Panc1 (cell line): ENCODE results near the gene MADD. TPM values are rescaled to one million over a fixed set of nuclear protein-coding genes. Genes with fewer than 3 reads are reported as not detected.

Source experiments
- ATAC-seq: fragments of 200-7000 bp; cut with Tn5 transposase; 2 replicates; pipeline ENCODE4 v1.9.1; 2020; ENCODE audit warnings: mild to moderate bottlenecking, moderate library complexity
- BruUV-seq: library from RNA; stranded (reverse); fragments of 400-500 nt; replicated peaks from 2 replicates; lab custom pipeline; 2021; lab: Mats Ljungman, UMichigan
- CTCF ChIA-PET: fragments of 300-600 bp; sonication (Branson Sonifier 250); formaldehyde crosslinking; loops from one replicate; lab custom pipeline; 2022; ENCODE audit warnings: antibody characterized with exemption; lab: Charles Lee
- POLR2A ChIA-PET: fragments of 300-600 bp; sonication (Branson Sonifier 250); formaldehyde crosslinking; loops from one replicate; lab custom pipeline; 2022; ENCODE audit warnings: antibody characterized with exemption; lab: Charles Lee
- DNase-seq: peaks from one replicate; pipeline ENCODE4 v3.0.0-alpha.2; 2010; ENCODE audit warnings: low read depth, low spot score
- H3K27ac ChIP-seq: 2 replicates; pipeline ENCODE4 v1.5.1; 2011; ENCODE audit warnings: mild to moderate bottlenecking, low read length, inconsistent platforms
- H3K27me3 ChIP-seq: fragments of 200-500 bp; sonication (Bioruptor generic); 2 replicates; pipeline ENCODE4 v1.6.0; 2014; ENCODE audit warnings: low read length, inconsistent platforms; ENCODE audit not compliant: control insufficient read depth, insufficient read depth
- H3K36me3 ChIP-seq: fragments of 200-500 bp; sonication (Bioruptor generic); 2 replicates; pipeline ENCODE4 v1.5.1; 2014; ENCODE audit warnings: inconsistent platforms, mild to moderate bottlenecking, low read length, moderate library complexity; ENCODE audit not compliant: control insufficient read depth, insufficient read depth
- H3K4me1 ChIP-seq: 2 replicates; pipeline ENCODE4 v1.5.1; 2011; ENCODE audit warnings: inconsistent platforms, mild to moderate bottlenecking, low read length, moderate library complexity; ENCODE audit not compliant: control insufficient read depth, insufficient read depth
- H3K4me3 ChIP-seq, 2 experiments: 2 replicates each; pipeline ENCODE4 v1.5.1; 2011 to 2012; ENCODE audit warnings: low read depth in 2 of 2, low read length in 2 of 2, mild to moderate bottlenecking in 2 of 2, inconsistent platforms in 1 of 2, moderate library complexity in 1 of 2
- H3K9me3 ChIP-seq: fragments of 200-500 bp; sonication (Bioruptor generic); 2 replicates; pipeline ENCODE4 v1.5.1; 2014; ENCODE audit warnings: low read depth, mild to moderate bottlenecking, inconsistent platforms, low read length, moderate library complexity; ENCODE audit not compliant: control insufficient read depth, insufficient read depth
- CTCF ChIP-seq: fragments of 450-650 bp; IDR thresholded peaks from 2 replicates; pipeline ENCODE4 v1.5.1; 2017; ENCODE audit warnings: mild to moderate bottlenecking
- POLR2AphosphoS5 ChIP-seq: IDR thresholded peaks from 2 replicates; pipeline ENCODE4 v1.6.1; 2012; ENCODE audit warnings: mild to moderate bottlenecking, low read depth, low read length, moderate library complexity
- REST ChIP-seq, 2 experiments: IDR thresholded peaks; 2 replicates each; pipeline ENCODE4 v1.6.1; 2011 to 2012; ENCODE audit warnings: low read depth in 2 of 2, control low read depth in 1 of 2, low read length in 1 of 2, mild to moderate bottlenecking in 1 of 2, moderate library complexity in 1 of 2; ENCODE audit not compliant: insufficient read depth in 1 of 2
- SIN3A ChIP-seq: IDR thresholded peaks from 2 replicates; pipeline ENCODE4 v1.6.1; 2012; ENCODE audit warnings: low read depth, mild to moderate bottlenecking, low read length, moderate library complexity, borderline replicate concordance; ENCODE audit not compliant: insufficient read depth
- TCF7L2 ChIP-seq: IDR thresholded peaks from 2 replicates; pipeline ENCODE4 v1.6.1; 2011; ENCODE audit warnings: mild to moderate bottlenecking, low read depth, low read length, inconsistent platforms
- in situ Hi-C: cut with HindIII; loops from 2 replicates; pipeline ENCODE4 v1.10.0; 2016; ENCODE audit warnings: low sequenced_read_pairs, low pct_unique_long_range_greater_than_20kb
- intact Hi-C: fragments of 100-400 bp; cut with micrococcal nuclease; formaldehyde crosslinking; loops from one replicate; pipeline ENCODE4 v1.10.0; 2022; ENCODE audit not compliant: unreplicated experiment
- total RNA-seq: library from RNA; stranded (reverse); gene quantifications from one replicate; pipeline ENCODE4 v1.2.1, GENCODE V29; 2021; ENCODE audit not compliant: unreplicated experiment

The MADD gene
- total RNA-seq, 1 experiment from 2014 or later = 51.1 TPM

- no peak for ATAC-seq
- H3K9me3 ChIP-seq = no peaks in the 10 kb centered on the region
- intact Hi-C loops = loop anchor here (10.0 kb wide), 2 partner anchors 98 to 178 kb away; partner anchors contain the start of genes ARFGAP2 and NR1H3
- DNase-seq = no peak
- no peak within 1 kb of the TSS for H3K4me3 ChIP-seq
- POLR2A ChIA-PET = no interaction called here
- no TSS peak for BruUV-seq
- no peak within 1 kb of the TSS for H3K27ac ChIP-seq
- H3K36me3 ChIP-seq = no peaks in the 10 kb centered on the region
- in situ Hi-C loops = no loop called here
- H3K4me1 ChIP-seq = no peaks in the 10 kb centered on the region
- CTCF ChIA-PET = no interaction called here
- no peaks in the 10 kb centered on the region for H3K27me3 ChIP-seq
- no peak for TF ChIP-seq SIN3A
These were observed 82.6 kb downstream of the MADD start, which contains the start of gene MYBPC3 for GRCh38 chr11:47352556-47352955. TSS of gene MYBPC3 (minus strand) at chr11:47352702. CDS start at chr11:47352647, 55 bp downstream.

GRCh38 chr11:47353978-47354774, 84.2 kb downstream of the MADD start:
- in situ Hi-C loops = no loop called here
- no peak overlapping the region for H3K27ac ChIP-seq
- no peaks in the 10 kb centered on the region for H3K36me3 ChIP-seq
- DNase-seq = no peak
- no peak overlapping the region for H3K4me3 ChIP-seq
- no peaks in the 10 kb centered on the region for H3K9me3 ChIP-seq
- H3K4me1 ChIP-seq = no peaks in the 10 kb centered on the region
- no peak for ATAC-seq
- CTCF ChIA-PET = interaction anchor here (0.6 kb wide), 1 partner anchor 1015 kb away, joined by 3 read pairs; no protein-coding TSS in a partner anchor
- TF ChIP-seq SIN3A (no peak), CTCF (no peak), TCF7L2 (no peak), REST (IDR thresholded peaks at IDR 0.05; ENCODE audit: insufficient read depth in 1 of 2, low read depth in 2 of 2, low read length in 1 of 2) (no peak), POLR2AphosphoS5 (no peak)
- H3K27me3 ChIP-seq = no peaks in the 10 kb centered on the region
- POLR2A ChIA-PET = interaction anchor here (0.7 kb wide), 1 partner anchor 147 kb away, joined by 4 read pairs; no protein-coding TSS in a partner anchor
- intact Hi-C loops = loop anchor here (10.0 kb wide), 2 partner anchors 99 to 179 kb away; partner anchors contain the start of genes ARFGAP2 and NR1H3
- no TSS peak for BruUV-seq
